ENCODE measurements around the gene ZBTB45.
"Not testable (repeated sequence)": the region's sequence is repeated elsewhere in the genome, so short reads cannot be mapped to it uniquely, and the experiment has no call there.

ZBTB45 gene

DNA sequence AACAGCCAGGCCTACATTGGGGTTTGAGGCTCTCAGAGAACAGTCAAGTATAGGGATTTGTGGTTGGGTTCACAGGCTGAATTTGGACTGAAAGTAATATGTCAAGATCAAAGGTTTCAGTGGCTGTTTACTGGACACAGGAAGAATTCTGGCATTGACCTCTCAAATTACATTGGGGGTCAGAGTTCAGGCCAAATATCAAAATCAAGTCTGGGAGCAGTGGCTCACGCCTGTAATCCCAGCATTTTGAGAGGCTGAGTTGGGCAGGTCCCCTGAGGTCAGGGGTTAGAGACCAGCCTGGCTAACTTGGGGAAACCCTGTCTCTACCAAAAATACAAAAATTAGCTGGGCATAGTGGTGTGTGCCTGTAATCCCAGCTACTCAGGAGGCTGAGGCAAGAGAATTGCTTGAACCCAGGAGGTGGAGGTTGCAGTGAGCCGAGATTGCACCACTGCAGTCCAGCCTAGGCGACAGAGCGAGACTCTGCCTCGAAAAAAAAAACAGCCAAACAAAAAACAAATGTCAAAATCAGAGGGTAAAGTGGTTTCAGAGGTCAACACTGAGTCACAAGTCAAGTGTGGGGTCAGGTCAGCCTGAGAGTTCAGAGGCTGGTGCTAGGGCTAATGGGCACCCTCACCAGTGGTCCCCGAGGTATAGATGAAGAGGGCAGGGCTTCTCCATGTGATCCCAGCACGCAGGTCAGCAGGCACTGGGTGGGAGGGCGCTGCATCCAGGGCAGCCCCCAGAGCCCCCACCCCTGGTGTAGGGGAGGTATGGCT lies 9.3 kb downstream of the ZBTB45 start:
- H3K4me1 ChIP-seq (ENCODE audit: insufficient read depth, low read length, poor library complexity, severe bottlenecking), result peaks cover 12% of the 10 kb centered on the region
- no peak overlapping the region for H3K4me3 ChIP-seq (ENCODE audit: low read length, poor library complexity, severe bottlenecking)
- no peak overlapping the region for H2AFZ ChIP-seq (ENCODE audit: low read length)
- no peak overlapping the region for H3K4me2 ChIP-seq (ENCODE audit: low read depth, low read length, poor library complexity, severe bottlenecking)
- no peak overlapping the region for H3K9ac ChIP-seq (ENCODE audit: low read depth, low read length, poor library complexity, severe bottlenecking)
- TF ChIP-seq, protein P1, sequence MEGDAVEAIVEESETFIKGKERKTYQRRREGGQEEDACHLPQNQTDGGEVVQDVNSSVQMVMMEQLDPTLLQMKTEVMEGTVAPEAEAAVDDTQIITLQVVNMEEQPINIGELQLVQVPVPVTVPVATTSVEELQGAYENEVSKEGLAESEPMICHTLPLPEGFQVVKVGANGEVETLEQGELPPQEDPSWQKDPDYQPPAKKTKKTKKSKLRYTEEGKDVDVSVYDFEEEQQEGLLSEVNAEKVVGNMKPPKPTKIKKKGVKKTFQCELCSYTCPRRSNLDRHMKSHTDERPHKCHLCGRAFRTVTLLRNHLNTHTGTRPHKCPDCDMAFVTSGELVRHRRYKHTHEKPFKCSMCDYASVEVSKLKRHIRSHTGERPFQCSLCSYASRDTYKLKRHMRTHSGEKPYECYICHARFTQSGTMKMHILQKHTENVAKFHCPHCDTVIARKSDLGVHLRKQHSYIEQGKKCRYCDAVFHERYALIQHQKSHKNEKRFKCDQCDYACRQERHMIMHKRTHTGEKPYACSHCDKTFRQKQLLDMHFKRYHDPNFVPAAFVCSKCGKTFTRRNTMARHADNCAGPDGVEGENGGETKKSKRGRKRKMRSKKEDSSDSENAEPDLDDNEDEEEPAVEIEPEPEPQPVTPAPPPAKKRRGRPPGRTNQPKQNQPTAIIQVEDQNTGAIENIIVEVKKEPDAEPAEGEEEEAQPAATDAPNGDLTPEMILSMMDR (conservative IDR thresholded peaks at IDR 0.05; ENCODE audit: low read length), result no peak
- no peak for TF ChIP-seq EZH2phosphoT487 (IDR thresholded peaks at IDR 0.05; ENCODE audit: borderline replicate concordance)
- H3K79me2 ChIP-seq (ENCODE audit: insufficient read depth, low read length), result peaks cover 10% of the 10 kb centered on the region; the same call in 1 of the 2 replicates
- no peaks in the 10 kb centered on the region for H3K9me2 ChIP-seq (replicated peaks; ENCODE audit: low read depth, low read length)
- H4K20me1 ChIP-seq (ENCODE audit: insufficient read depth, low read length, poor library complexity, severe bottlenecking), result no peaks in the 10 kb centered on the region
- H3K9me3 ChIP-seq (ENCODE audit: insufficient read depth, low read depth, low read length), result no peaks in the 10 kb centered on the region
- no peaks in the 10 kb centered on the region for H3K36me3 ChIP-seq (ENCODE audit: insufficient read depth, low read length)
- no peaks in the 10 kb centered on the region for H3K27me3 ChIP-seq (ENCODE audit: insufficient read depth, low read length, poor library complexity, severe bottlenecking)
- H3F3A ChIP-seq (ENCODE audit: low read depth), result no peaks in the 10 kb centered on the region

DNA sequence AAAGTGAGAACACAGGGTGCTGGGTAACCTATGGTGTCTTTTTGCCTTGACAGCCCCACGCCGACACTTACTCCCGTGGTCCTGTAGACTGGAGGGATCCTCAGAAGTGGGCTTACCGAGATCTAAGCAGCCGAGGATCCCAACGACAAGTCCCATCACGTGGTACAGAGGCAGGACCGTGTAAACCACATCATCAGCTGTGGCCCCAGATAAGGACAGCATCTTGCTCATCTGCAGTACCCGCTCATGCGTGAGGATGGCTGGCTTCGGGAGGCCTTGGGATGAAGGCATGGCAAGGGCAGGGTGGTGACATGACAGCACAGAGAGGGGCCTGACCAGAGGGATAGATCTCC lies 9.9 kb downstream of the ZBTB45 start:
- H3K9ac ChIP-seq (ENCODE audit: low read depth, low read length, poor library complexity, severe bottlenecking), result no peak overlapping the region
- no peak overlapping the region for H3K4me2 ChIP-seq (ENCODE audit: low read depth, low read length, poor library complexity, severe bottlenecking)
- no peaks in the 10 kb centered on the region for H3K27me3 ChIP-seq (ENCODE audit: insufficient read depth, low read length, poor library complexity, severe bottlenecking)
- no peak overlapping the region for H2AFZ ChIP-seq (ENCODE audit: low read length)
- no peaks in the 10 kb centered on the region for H4K20me1 ChIP-seq (ENCODE audit: insufficient read depth, low read length, poor library complexity, severe bottlenecking)
- H3K79me2 ChIP-seq (ENCODE audit: insufficient read depth, low read length), result peaks cover 5% of the 10 kb centered on the region; the same call in 1 of the 2 replicates
- no peaks in the 10 kb centered on the region for H3K9me2 ChIP-seq (replicated peaks; ENCODE audit: low read depth, low read length)
- TF ChIP-seq, protein P1 (conservative IDR thresholded peaks at IDR 0.05; ENCODE audit: low read length), result no peak
- no peak for TF ChIP-seq EZH2phosphoT487 (IDR thresholded peaks at IDR 0.05; ENCODE audit: borderline replicate concordance)
- no peak overlapping the region for H3K4me3 ChIP-seq (ENCODE audit: low read length, poor library complexity, severe bottlenecking)
- H3F3A ChIP-seq (ENCODE audit: low read depth), result no peaks in the 10 kb centered on the region
- H3K4me1 ChIP-seq (ENCODE audit: insufficient read depth, low read length, poor library complexity, severe bottlenecking), result peaks cover 11% of the 10 kb centered on the region
- H3K36me3 ChIP-seq (ENCODE audit: insufficient read depth, low read length), result no peaks in the 10 kb centered on the region
- no peaks in the 10 kb centered on the region for H3K9me3 ChIP-seq (ENCODE audit: insufficient read depth, low read depth, low read length)

DNA sequence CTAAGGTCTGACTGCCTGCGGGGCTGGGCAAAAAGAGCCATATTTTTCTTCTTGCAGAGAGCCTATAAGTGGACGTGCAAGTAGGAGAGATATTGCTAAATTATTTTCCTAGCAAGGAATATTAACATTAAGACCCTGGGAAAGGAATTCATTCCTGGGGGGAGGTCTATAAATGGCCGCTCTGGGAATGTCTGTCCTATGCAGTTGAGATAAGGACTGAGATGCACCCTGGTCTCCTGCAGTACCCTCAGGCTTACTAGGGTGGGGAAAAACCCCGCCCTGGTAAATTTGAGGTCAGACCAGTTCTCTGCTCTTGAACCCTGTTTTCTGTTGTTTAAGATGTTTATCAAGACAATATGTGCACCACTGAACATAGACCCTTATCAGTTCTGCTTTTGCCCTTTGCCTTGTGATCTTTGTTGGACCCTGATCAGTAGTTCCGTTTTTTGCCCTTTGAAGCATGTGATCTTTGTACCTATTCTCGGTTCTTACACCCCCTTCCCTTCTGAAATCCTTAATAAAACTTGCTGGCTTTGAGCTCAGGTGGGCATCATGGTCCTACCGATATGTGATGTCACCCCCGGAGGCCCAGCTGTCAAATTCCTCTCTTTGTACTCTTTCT lies 11.9 kb downstream of the ZBTB45 start:
- not testable (repeated sequence) for H3F3A ChIP-seq (ENCODE audit: low read depth); H3K4me3 ChIP-seq (ENCODE audit: low read length, poor library complexity, severe bottlenecking); H3K27me3 ChIP-seq (ENCODE audit: insufficient read depth, low read length, poor library complexity, severe bottlenecking)

More for the DNA sequence above, 11.9 kb downstream of the ZBTB45 start:
- H4K20me1 ChIP-seq (ENCODE audit: insufficient read depth, low read length, poor library complexity, severe bottlenecking); H3K79me2 ChIP-seq (ENCODE audit: insufficient read depth, low read length); H3K4me1 ChIP-seq (ENCODE audit: insufficient read depth, low read length, poor library complexity, severe bottlenecking); H3K9me3 ChIP-seq (ENCODE audit: insufficient read depth, low read depth, low read length); H3K9me2 ChIP-seq (replicated peaks; ENCODE audit: low read depth, low read length); H3K9ac ChIP-seq (ENCODE audit: low read depth, low read length, poor library complexity, severe bottlenecking); H2AFZ ChIP-seq (ENCODE audit: low read length); H3K36me3 ChIP-seq (ENCODE audit: insufficient read depth, low read length); H3K4me2 ChIP-seq (ENCODE audit: low read depth, low read length, poor library complexity, severe bottlenecking): not testable (repeated sequence)
